Panc1 (cell line): ENCODE measurements around the gene ASCC3. TPM values are rescaled to one million over a fixed set of nuclear protein-coding genes. Genes with fewer than 3 reads are reported as not detected.

ENCODE experiments used
- ATAC-seq: fragments of 200-7000 bp; cut with Tn5 transposase; 2 replicates; pipeline ENCODE4 v1.9.1; 2020; ENCODE audit warnings: mild to moderate bottlenecking, moderate library complexity
- BruUV-seq: library from RNA; stranded (reverse); fragments of 400-500 nt; replicated peaks from 2 replicates; lab custom pipeline; 2021; lab: Mats Ljungman, UMichigan
- CTCF ChIA-PET: fragments of 300-600 bp; sonication (Branson Sonifier 250); formaldehyde crosslinking; loops from one replicate; lab custom pipeline; 2022; ENCODE audit warnings: antibody characterized with exemption; lab: Charles Lee
- POLR2A ChIA-PET: fragments of 300-600 bp; sonication (Branson Sonifier 250); formaldehyde crosslinking; loops from one replicate; lab custom pipeline; 2022; ENCODE audit warnings: antibody characterized with exemption; lab: Charles Lee
- DNase-seq: peaks from one replicate; pipeline ENCODE4 v3.0.0-alpha.2; 2010; ENCODE audit warnings: low read depth, low spot score
- H3K27ac ChIP-seq: 2 replicates; pipeline ENCODE4 v1.5.1; 2011; ENCODE audit warnings: mild to moderate bottlenecking, low read length, inconsistent platforms
- H3K27me3 ChIP-seq: fragments of 200-500 bp; sonication (Bioruptor generic); 2 replicates; pipeline ENCODE4 v1.6.0; 2014; ENCODE audit warnings: low read length, inconsistent platforms; ENCODE audit not compliant: control insufficient read depth, insufficient read depth
- H3K36me3 ChIP-seq: fragments of 200-500 bp; sonication (Bioruptor generic); 2 replicates; pipeline ENCODE4 v1.5.1; 2014; ENCODE audit warnings: inconsistent platforms, mild to moderate bottlenecking, low read length, moderate library complexity; ENCODE audit not compliant: control insufficient read depth, insufficient read depth
- H3K4me1 ChIP-seq: 2 replicates; pipeline ENCODE4 v1.5.1; 2011; ENCODE audit warnings: inconsistent platforms, mild to moderate bottlenecking, low read length, moderate library complexity; ENCODE audit not compliant: control insufficient read depth, insufficient read depth
- H3K4me3 ChIP-seq, 2 experiments: 2 replicates each; pipeline ENCODE4 v1.5.1; 2011 to 2012; ENCODE audit warnings: low read depth in 2 of 2, low read length in 2 of 2, mild to moderate bottlenecking in 2 of 2, inconsistent platforms in 1 of 2, moderate library complexity in 1 of 2
- H3K9me3 ChIP-seq: fragments of 200-500 bp; sonication (Bioruptor generic); 2 replicates; pipeline ENCODE4 v1.5.1; 2014; ENCODE audit warnings: low read depth, mild to moderate bottlenecking, inconsistent platforms, low read length, moderate library complexity; ENCODE audit not compliant: control insufficient read depth, insufficient read depth
- POLR2AphosphoS5 ChIP-seq: IDR thresholded peaks from 2 replicates; pipeline ENCODE4 v1.6.1; 2012; ENCODE audit warnings: mild to moderate bottlenecking, low read depth, low read length, moderate library complexity
- SIN3A ChIP-seq: IDR thresholded peaks from 2 replicates; pipeline ENCODE4 v1.6.1; 2012; ENCODE audit warnings: low read depth, mild to moderate bottlenecking, low read length, moderate library complexity, borderline replicate concordance; ENCODE audit not compliant: insufficient read depth
- TCF7L2 ChIP-seq: IDR thresholded peaks from 2 replicates; pipeline ENCODE4 v1.6.1; 2011; ENCODE audit warnings: mild to moderate bottlenecking, low read depth, low read length, inconsistent platforms
- in situ Hi-C: cut with HindIII; loops from 2 replicates; pipeline ENCODE4 v1.10.0; 2016; ENCODE audit warnings: low sequenced_read_pairs, low pct_unique_long_range_greater_than_20kb
- intact Hi-C: fragments of 100-400 bp; cut with micrococcal nuclease; formaldehyde crosslinking; loops from one replicate; pipeline ENCODE4 v1.10.0; 2022; ENCODE audit not compliant: unreplicated experiment
- total RNA-seq: library from RNA; stranded (reverse); gene quantifications from one replicate; pipeline ENCODE4 v1.2.1, GENCODE V29; 2021; ENCODE audit not compliant: unreplicated experiment
- TF ChIP-seq, protein P1 (sequence below): fragments of 450-650 bp; IDR thresholded peaks from 2 replicates; pipeline ENCODE4 v1.5.1; 2017; ENCODE audit warnings: mild to moderate bottlenecking
- TF ChIP-seq, protein P2 (sequence below), 2 experiments: IDR thresholded peaks; 2 replicates each; pipeline ENCODE4 v1.6.1; 2011 to 2012; ENCODE audit warnings: low read depth in 2 of 2, control low read depth in 1 of 2, low read length in 1 of 2, mild to moderate bottlenecking in 1 of 2, moderate library complexity in 1 of 2; ENCODE audit not compliant: insufficient read depth in 1 of 2

ASCC3 gene
- total RNA-seq, 1 experiment from 2014 or later = 46.9 TPM

DNA sequence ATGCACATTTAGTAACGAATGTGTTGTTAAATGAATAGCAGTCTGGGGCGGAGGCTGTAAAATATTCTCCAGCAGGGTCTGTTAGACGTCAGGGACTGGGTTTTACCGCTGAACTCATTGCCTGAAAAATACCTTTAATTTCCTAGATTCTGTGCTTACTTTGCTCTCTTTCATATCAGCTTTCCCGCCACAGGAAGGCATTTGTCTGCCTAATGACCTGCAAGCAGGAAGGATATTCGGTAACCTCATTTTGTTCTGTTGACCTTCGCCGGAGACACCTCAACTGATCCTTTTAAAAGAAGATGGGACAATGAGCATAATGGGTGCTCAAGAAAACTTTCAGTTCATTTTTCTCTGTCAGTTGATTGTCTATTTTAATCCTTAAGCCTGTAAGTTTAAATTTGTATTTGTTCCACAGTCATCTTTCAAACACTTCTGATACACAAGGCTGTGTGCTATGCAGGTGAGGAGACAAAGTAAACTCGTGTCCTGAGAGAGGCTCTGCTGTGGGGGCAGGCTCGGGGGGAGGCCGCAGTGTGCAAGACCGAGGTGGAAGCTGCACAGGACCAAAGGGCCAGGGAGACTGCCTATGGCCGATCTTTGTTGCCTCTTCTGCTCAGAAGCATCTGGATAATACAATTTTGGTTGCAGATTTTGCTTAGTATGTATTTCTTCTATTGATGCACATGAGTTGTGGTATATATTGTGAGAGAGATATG lies 389.0 kb downstream of the ASCC3 start:
- no TSS peak for BruUV-seq
- ChIA-PET CTCF (no interaction called here), POLR2A (no interaction called here)
- ATAC-seq = no peak
- H3K27ac ChIP-seq = no peak overlapping the region
- no peaks in the 10 kb centered on the region for H3K4me1 ChIP-seq
- H3K27me3 ChIP-seq = no peaks in the 10 kb centered on the region
- in situ Hi-C loops (no loop called here), intact Hi-C loops (loop anchor here (10.0 kb wide), 1 partner anchor 163 kb away; no protein-coding TSS in a partner anchor)
- no peak overlapping the region for H3K4me3 ChIP-seq
- no peak for DNase-seq
- H3K36me3 ChIP-seq = no peaks in the 10 kb centered on the region
- H3K9me3 ChIP-seq = no peaks in the 10 kb centered on the region
- no peak for TF ChIP-seq TCF7L2

DNA sequence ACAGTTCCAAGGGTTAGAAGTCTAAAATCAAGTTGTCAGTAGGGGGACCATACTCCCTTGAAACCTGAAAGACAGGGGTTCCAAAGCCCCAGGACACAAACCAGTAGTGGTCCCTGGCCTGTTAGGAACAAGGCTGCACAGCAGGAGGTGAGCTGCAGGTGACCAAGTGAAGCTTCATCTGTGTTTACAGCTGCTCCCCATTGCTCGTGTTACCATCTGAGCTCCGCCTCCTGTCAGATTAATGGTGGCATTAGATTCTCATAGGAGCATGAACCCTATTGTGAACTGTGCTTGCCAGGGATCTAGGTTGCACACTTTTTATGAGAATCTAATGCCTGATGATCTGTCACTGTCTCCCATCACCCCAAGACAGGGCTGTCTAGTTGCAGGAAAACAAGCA lies 391.1 kb downstream of the ASCC3 start:
- no peaks in the 10 kb centered on the region for H3K36me3 ChIP-seq
- H3K4me1 ChIP-seq = no peaks in the 10 kb centered on the region
- H3K27ac ChIP-seq = no peak overlapping the region
- intact Hi-C loops (loop anchor here (10.0 kb wide), 1 partner anchor 165 kb away; no protein-coding TSS in a partner anchor), in situ Hi-C loops (no loop called here)
- no peaks in the 10 kb centered on the region for H3K27me3 ChIP-seq
- BruUV-seq = no TSS peak
- H3K9me3 ChIP-seq = no peaks in the 10 kb centered on the region
- CTCF ChIA-PET = no interaction called here
- ATAC-seq (no peak), DNase-seq (no peak)
- POLR2A ChIA-PET = no interaction called here
- TF ChIP-seq, protein P1, sequence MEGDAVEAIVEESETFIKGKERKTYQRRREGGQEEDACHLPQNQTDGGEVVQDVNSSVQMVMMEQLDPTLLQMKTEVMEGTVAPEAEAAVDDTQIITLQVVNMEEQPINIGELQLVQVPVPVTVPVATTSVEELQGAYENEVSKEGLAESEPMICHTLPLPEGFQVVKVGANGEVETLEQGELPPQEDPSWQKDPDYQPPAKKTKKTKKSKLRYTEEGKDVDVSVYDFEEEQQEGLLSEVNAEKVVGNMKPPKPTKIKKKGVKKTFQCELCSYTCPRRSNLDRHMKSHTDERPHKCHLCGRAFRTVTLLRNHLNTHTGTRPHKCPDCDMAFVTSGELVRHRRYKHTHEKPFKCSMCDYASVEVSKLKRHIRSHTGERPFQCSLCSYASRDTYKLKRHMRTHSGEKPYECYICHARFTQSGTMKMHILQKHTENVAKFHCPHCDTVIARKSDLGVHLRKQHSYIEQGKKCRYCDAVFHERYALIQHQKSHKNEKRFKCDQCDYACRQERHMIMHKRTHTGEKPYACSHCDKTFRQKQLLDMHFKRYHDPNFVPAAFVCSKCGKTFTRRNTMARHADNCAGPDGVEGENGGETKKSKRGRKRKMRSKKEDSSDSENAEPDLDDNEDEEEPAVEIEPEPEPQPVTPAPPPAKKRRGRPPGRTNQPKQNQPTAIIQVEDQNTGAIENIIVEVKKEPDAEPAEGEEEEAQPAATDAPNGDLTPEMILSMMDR = no peak
- TF ChIP-seq TCF7L2 (no peak), SIN3A (no peak), POLR2AphosphoS5 (no peak)
- TF ChIP-seq, protein P2, sequence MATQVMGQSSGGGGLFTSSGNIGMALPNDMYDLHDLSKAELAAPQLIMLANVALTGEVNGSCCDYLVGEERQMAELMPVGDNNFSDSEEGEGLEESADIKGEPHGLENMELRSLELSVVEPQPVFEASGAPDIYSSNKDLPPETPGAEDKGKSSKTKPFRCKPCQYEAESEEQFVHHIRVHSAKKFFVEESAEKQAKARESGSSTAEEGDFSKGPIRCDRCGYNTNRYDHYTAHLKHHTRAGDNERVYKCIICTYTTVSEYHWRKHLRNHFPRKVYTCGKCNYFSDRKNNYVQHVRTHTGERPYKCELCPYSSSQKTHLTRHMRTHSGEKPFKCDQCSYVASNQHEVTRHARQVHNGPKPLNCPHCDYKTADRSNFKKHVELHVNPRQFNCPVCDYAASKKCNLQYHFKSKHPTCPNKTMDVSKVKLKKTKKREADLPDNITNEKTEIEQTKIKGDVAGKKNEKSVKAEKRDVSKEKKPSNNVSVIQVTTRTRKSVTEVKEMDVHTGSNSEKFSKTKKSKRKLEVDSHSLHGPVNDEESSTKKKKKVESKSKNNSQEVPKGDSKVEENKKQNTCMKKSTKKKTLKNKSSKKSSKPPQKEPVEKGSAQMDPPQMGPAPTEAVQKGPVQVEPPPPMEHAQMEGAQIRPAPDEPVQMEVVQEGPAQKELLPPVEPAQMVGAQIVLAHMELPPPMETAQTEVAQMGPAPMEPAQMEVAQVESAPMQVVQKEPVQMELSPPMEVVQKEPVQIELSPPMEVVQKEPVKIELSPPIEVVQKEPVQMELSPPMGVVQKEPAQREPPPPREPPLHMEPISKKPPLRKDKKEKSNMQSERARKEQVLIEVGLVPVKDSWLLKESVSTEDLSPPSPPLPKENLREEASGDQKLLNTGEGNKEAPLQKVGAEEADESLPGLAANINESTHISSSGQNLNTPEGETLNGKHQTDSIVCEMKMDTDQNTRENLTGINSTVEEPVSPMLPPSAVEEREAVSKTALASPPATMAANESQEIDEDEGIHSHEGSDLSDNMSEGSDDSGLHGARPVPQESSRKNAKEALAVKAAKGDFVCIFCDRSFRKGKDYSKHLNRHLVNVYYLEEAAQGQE (IDR thresholded peaks at IDR 0.05; ENCODE audit: insufficient read depth in 1 of 2, low read depth in 2 of 2, low read length in 1 of 2) = no peak
- H3K4me3 ChIP-seq = no peak overlapping the region

GRCh38 chr6:100488244-100488643 lies 392.9 kb downstream of the ASCC3 start:
- Histone ChIP-seq H3K27ac (no peak overlapping the region), H3K4me3 (no peak overlapping the region), H3K36me3 (no peaks in the 10 kb centered on the region), H3K4me1 (no peaks in the 10 kb centered on the region), H3K9me3 (no peaks in the 10 kb centered on the region), H3K27me3 (no peaks in the 10 kb centered on the region)
- ChIA-PET CTCF (no interaction called here), POLR2A (no interaction called here)
- DNase-seq = no peak
- ATAC-seq = no peak
- in situ Hi-C loops = no loop called here
- intact Hi-C loops = no loop called here
- TF ChIP-seq, protein P2 (IDR thresholded peaks at IDR 0.05; ENCODE audit: insufficient read depth in 1 of 2, low read depth in 2 of 2, low read length in 1 of 2) = no peak
- TF ChIP-seq SIN3A (no peak), POLR2AphosphoS5 (no peak), TCF7L2 (no peak)
- no TSS peak for BruUV-seq
